ENCODE results near the gene FPR2.

DNA sequence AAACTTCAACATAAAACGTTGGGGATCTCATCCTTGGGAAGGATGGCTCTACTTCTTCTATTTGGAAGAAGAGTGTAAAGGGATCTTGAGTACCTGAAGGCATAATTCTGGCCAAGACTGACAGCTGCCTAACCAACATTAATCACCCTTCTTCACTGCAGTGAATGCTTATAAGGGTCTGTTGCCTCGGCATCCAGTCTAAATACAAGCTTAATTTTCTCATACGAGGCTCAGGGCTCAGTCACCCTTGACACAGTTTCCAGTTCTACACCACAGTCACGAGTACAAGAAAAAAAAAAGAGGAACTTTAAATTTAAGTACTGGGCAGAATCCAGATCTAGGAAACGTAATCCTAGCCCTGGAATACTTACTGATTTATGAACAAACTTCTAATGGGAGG, 43.0 kb downstream of the FPR2 start:
- TF ChIP-seq, protein P1, sequence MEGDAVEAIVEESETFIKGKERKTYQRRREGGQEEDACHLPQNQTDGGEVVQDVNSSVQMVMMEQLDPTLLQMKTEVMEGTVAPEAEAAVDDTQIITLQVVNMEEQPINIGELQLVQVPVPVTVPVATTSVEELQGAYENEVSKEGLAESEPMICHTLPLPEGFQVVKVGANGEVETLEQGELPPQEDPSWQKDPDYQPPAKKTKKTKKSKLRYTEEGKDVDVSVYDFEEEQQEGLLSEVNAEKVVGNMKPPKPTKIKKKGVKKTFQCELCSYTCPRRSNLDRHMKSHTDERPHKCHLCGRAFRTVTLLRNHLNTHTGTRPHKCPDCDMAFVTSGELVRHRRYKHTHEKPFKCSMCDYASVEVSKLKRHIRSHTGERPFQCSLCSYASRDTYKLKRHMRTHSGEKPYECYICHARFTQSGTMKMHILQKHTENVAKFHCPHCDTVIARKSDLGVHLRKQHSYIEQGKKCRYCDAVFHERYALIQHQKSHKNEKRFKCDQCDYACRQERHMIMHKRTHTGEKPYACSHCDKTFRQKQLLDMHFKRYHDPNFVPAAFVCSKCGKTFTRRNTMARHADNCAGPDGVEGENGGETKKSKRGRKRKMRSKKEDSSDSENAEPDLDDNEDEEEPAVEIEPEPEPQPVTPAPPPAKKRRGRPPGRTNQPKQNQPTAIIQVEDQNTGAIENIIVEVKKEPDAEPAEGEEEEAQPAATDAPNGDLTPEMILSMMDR (tag by site-specific recombination; IDR thresholded peaks at IDR 0.05): no peak
- TF ChIP-seq ZNF707 (tag by site-specific recombination; IDR thresholded peaks at IDR 0.05) (no peak), ZNF214 (tag by site-specific recombination; IDR thresholded peaks at IDR 0.05; ENCODE audit: borderline replicate concordance) (no peak), BCL11A (tag by site-specific recombination; IDR thresholded peaks at IDR 0.05; ENCODE audit: low read depth) (no peak), PRDM2 (tag by site-specific recombination; IDR thresholded peaks at IDR 0.05; ENCODE audit: borderline replicate concordance) (no peak), SP2 (tag by site-specific recombination; IDR thresholded peaks at IDR 0.05) (no peak), ZBTB10 (tag by site-specific recombination; IDR thresholded peaks at IDR 0.05) (no peak)

All from HEK293 (cell line).